Right kidney (tissue), 9 donors: ENCODE data around the gene UEVLD.

Source experiments
- DNase-seq: peaks from one replicate; pipeline ENCODE4 v3.0.0-alpha.2; 2016
- long read RNA-seq, 8 donors: transcript quantifications; one replicate each; lab custom pipeline, GENCODE V29; 2026

Gene UEVLD
- long read RNA-seq, donor 1, full-length matches to known transcripts, result 2 of 2 reads
- long read RNA-seq, donor 1, partial matches to known transcripts, result 0 of 2 reads
- long read RNA-seq, donor 1, other reads (novel, unspliced or antisense), result 0 of 2 reads
- long read RNA-seq, donor 2, full-length matches to known transcripts, result 3 of 3 reads
- long read RNA-seq, donor 2, partial matches to known transcripts, result 0 of 3 reads
- long read RNA-seq, donor 2, other reads (novel, unspliced or antisense), result 0 of 3 reads
- long read RNA-seq, donor 3, partial matches to known transcripts, result 0 of 2 reads
- long read RNA-seq, donor 3, other reads (novel, unspliced or antisense), result 0 of 2 reads
- long read RNA-seq, donor 4, full-length matches to known transcripts, result 8 of 8 reads
- long read RNA-seq, donor 4, partial matches to known transcripts, result 0 of 8 reads
- long read RNA-seq, donor 4, other reads (novel, unspliced or antisense), result 0 of 8 reads
- long read RNA-seq, donor 5, full-length matches to known transcripts, result 4 of 23 reads
- long read RNA-seq, donor 5, partial matches to known transcripts, result 19 of 23 reads
- long read RNA-seq, donor 5, other reads (novel, unspliced or antisense), result 0 of 23 reads
- long read RNA-seq, donor 6, full-length matches to known transcripts, result 4 of 4 reads
- long read RNA-seq, donor 6, partial matches to known transcripts, result 0 of 4 reads
- long read RNA-seq, donor 6, other reads (novel, unspliced or antisense), result 0 of 4 reads
- long read RNA-seq, donor 7, full-length matches to known transcripts, result 4 of 4 reads
- long read RNA-seq, donor 7, partial matches to known transcripts, result 0 of 4 reads
- long read RNA-seq, donor 7, other reads (novel, unspliced or antisense), result 0 of 4 reads
- long read RNA-seq, donor 8, full-length matches to known transcripts, result 4 of 4 reads
- long read RNA-seq, donor 8, partial matches to known transcripts, result 0 of 4 reads
- long read RNA-seq, donor 8, other reads (novel, unspliced or antisense), result 0 of 4 reads

GRCh38 chr11:18588297-18589252 is at the start of gene UEVLD:
Gene UEVLD (minus strand): TSS chr11:18588734. CDS start chr11:18588654, 80 bp downstream.
- peak; percentile 91 for DNase-seq

GRCh38 chr11:18634140-18635032 is 45.9 kb upstream of the UEVLD start, which contains the start of gene SPTY2D1:
Gene SPTY2D1 (minus strand): TSS chr11:18634342. CDS start chr11:18634257, 85 bp downstream.
- DNase-seq, result peak; percentile 99

- DNase-seq, result no peak
These were observed 45.0 kb upstream of the UEVLD start for GRCh38 chr11:18633256-18634139.

GRCh38 chr11:18632841-18633240 is 44.3 kb upstream of the UEVLD start:
- DNase-seq, result no peak

GRCh38 chr11:18624161-18624560 is 35.6 kb upstream of the UEVLD start:
- DNase-seq, result no peak

- DNase-seq, result no peak
These were observed 35.2 kb upstream of the UEVLD start for GRCh38 chr11:18623707-18624106.

- DNase-seq, result no peak
These were observed 29.9 kb upstream of the UEVLD start for GRCh38 chr11:18618342-18619025.

- no peak for DNase-seq
These were observed 29.3 kb upstream of the UEVLD start for GRCh38 chr11:18617688-18618341.

- no peak for DNase-seq
These were observed 27.3 kb upstream of the UEVLD start for GRCh38 chr11:18615628-18616392.

GRCh38 chr11:18614667-18615066 is 26.1 kb upstream of the UEVLD start:
- no peak for DNase-seq

- DNase-seq, result no peak
These were observed 23.9 kb upstream of the UEVLD start for GRCh38 chr11:18612394-18612793.

- no peak for DNase-seq
These were observed 22.7 kb upstream of the UEVLD start for GRCh38 chr11:18611196-18611595.

GRCh38 chr11:18608376-18608775 is 19.8 kb upstream of the UEVLD start:
- DNase-seq, result no peak

GRCh38 chr11:18600915-18601569 is 12.5 kb upstream of the UEVLD start:
- no peak for DNase-seq

- DNase-seq, result no peak
These were observed 11.3 kb upstream of the UEVLD start, which contains the start of gene MISFA for GRCh38 chr11:18599739-18600230. Gene MISFA (plus strand): TSS chr11:18599789. CDS start chr11:18599929, 140 bp downstream.

GRCh38 chr11:18594999-18595749 is 6.6 kb upstream of the UEVLD start:
- no peak for DNase-seq
